Measurements from ENCODE around the gene CEP128. TPM values are rescaled to one million over a fixed set of nuclear protein-coding genes. Genes with fewer than 3 reads are reported as not detected.
"Not testable (repeated sequence)": the region's sequence is repeated elsewhere in the genome, so short reads cannot be mapped to it uniquely, and the experiment has no call there.

CEP128 gene
- total RNA-seq, 1 experiment from 2014 or later: 10.6 TPM

- Histone ChIP-seq H3K4me3 (ENCODE audit: insufficient read depth, low read depth, low read length) (no peak overlapping the region), H3K36me3 (replicated peaks; ENCODE audit: control insufficient read depth, insufficient read depth, low read length) (no peaks in the 10 kb centered on the region), H3K27me3 (ENCODE audit: control insufficient read depth, insufficient read depth, low read length) (peaks cover 11% of the 10 kb centered on the region)
- no peak for DNase-seq
These were observed 17.4 kb upstream of the CEP128 start for GRCh38 chr14:80958939-80959338.

GRCh38 chr14:80958226-80958625, 16.7 kb upstream of the CEP128 start:
- H3K36me3 ChIP-seq (replicated peaks; ENCODE audit: control insufficient read depth, insufficient read depth, low read length): no peaks in the 10 kb centered on the region
- peaks cover 11% of the 10 kb centered on the region for H3K27me3 ChIP-seq (ENCODE audit: control insufficient read depth, insufficient read depth, low read length)
- H3K4me3 ChIP-seq (ENCODE audit: insufficient read depth, low read depth, low read length): no peak overlapping the region
- no peak for DNase-seq

GRCh38 chr14:80957613-80958012, 16.1 kb upstream of the CEP128 start:
- Histone ChIP-seq H3K4me3 (ENCODE audit: insufficient read depth, low read depth, low read length) (no peak overlapping the region), H3K27me3 (ENCODE audit: control insufficient read depth, insufficient read depth, low read length) (peaks cover 11% of the 10 kb centered on the region), H3K36me3 (replicated peaks; ENCODE audit: control insufficient read depth, insufficient read depth, low read length) (no peaks in the 10 kb centered on the region)
- DNase-seq: no peak

- Histone ChIP-seq H3K4me3 (ENCODE audit: insufficient read depth, low read depth, low read length) (no peak overlapping the region), H3K36me3 (replicated peaks; ENCODE audit: control insufficient read depth, insufficient read depth, low read length) (no peaks in the 10 kb centered on the region), H3K27me3 (ENCODE audit: control insufficient read depth, insufficient read depth, low read length) (peaks cover 11% of the 10 kb centered on the region)
- no peak for DNase-seq
These were observed 15.4 kb upstream of the CEP128 start for GRCh38 chr14:80956922-80957321.

GRCh38 chr14:80956102-80956501, 14.6 kb upstream of the CEP128 start:
- Histone ChIP-seq H3K36me3 (replicated peaks; ENCODE audit: control insufficient read depth, insufficient read depth, low read length) (no peaks in the 10 kb centered on the region), H3K27me3 (ENCODE audit: control insufficient read depth, insufficient read depth, low read length) (peaks cover 11% of the 10 kb centered on the region), H3K4me3 (ENCODE audit: insufficient read depth, low read depth, low read length) (no peak overlapping the region)
- DNase-seq: no peak

GRCh38 chr14:80955416-80955941, 13.9 kb upstream of the CEP128 start, which contains the start of gene TSHR:
Gene TSHR (plus strand): TSS chr14:80955621. CDS start chr14:80955681, 60 bp downstream.
- H3K4me3 ChIP-seq (ENCODE audit: insufficient read depth, low read depth, low read length): peak within 1 kb of the TSS; percentile 46
- peaks cover 11% of the 10 kb centered on the region for H3K27me3 ChIP-seq (ENCODE audit: control insufficient read depth, insufficient read depth, low read length)
- H3K36me3 ChIP-seq (replicated peaks; ENCODE audit: control insufficient read depth, insufficient read depth, low read length): no peaks in the 10 kb centered on the region
- peak; percentile 76 for DNase-seq

GRCh38 chr14:80954687-80955299, 13.3 kb upstream of the CEP128 start:
- Histone ChIP-seq H3K27me3 (ENCODE audit: control insufficient read depth, insufficient read depth, low read length) (peaks cover 11% of the 10 kb centered on the region), H3K36me3 (replicated peaks; ENCODE audit: control insufficient read depth, insufficient read depth, low read length) (no peaks in the 10 kb centered on the region), H3K4me3 (ENCODE audit: insufficient read depth, low read depth, low read length) (peak overlapping the region; percentile 46)
- DNase-seq: peak; percentile 90

- DNase-seq; H3K4me3 ChIP-seq (ENCODE audit: insufficient read depth, low read depth, low read length): not testable (repeated sequence)
- peaks cover 11% of the 10 kb centered on the region for H3K27me3 ChIP-seq (ENCODE audit: control insufficient read depth, insufficient read depth, low read length)
These were observed 11.7 kb upstream of the CEP128 start for GRCh38 chr14:80953211-80953610.

GRCh38 chr14:80951491-80951890, 10.0 kb upstream of the CEP128 start:
- H3K4me3 ChIP-seq (ENCODE audit: insufficient read depth, low read depth, low read length): no peak overlapping the region
- peaks cover 11% of the 10 kb centered on the region for H3K27me3 ChIP-seq (ENCODE audit: control insufficient read depth, insufficient read depth, low read length)
- no peak for DNase-seq
- no peaks in the 10 kb centered on the region for H3K36me3 ChIP-seq (replicated peaks; ENCODE audit: control insufficient read depth, insufficient read depth, low read length)

More at GRCh38 chr14:80953211-80953610, 11.7 kb upstream of the CEP128 start:
- H3K36me3 ChIP-seq (replicated peaks; ENCODE audit: control insufficient read depth, insufficient read depth, low read length): not testable (repeated sequence)

- H3K36me3 ChIP-seq (replicated peaks; ENCODE audit: control insufficient read depth, insufficient read depth, low read length): no peaks in the 10 kb centered on the region
- no peak for DNase-seq
- no peaks in the 10 kb centered on the region; the same call in 1 of the 2 replicates for H3K27me3 ChIP-seq (ENCODE audit: control insufficient read depth, insufficient read depth, low read length)
- no peak overlapping the region for H3K4me3 ChIP-seq (ENCODE audit: insufficient read depth, low read depth, low read length)
These were observed 6.8 kb upstream of the CEP128 start for GRCh38 chr14:80948291-80948690.

- no peak for DNase-seq
- Histone ChIP-seq H3K27me3 (ENCODE audit: control insufficient read depth, insufficient read depth, low read length) (no peaks in the 10 kb centered on the region; the same call in 1 of the 2 replicates), H3K4me3 (ENCODE audit: insufficient read depth, low read depth, low read length) (no peak overlapping the region), H3K36me3 (replicated peaks; ENCODE audit: control insufficient read depth, insufficient read depth, low read length) (no peaks in the 10 kb centered on the region)
These were observed 5.3 kb upstream of the CEP128 start for GRCh38 chr14:80946797-80947196.

- H3K4me3 ChIP-seq (ENCODE audit: insufficient read depth, low read depth, low read length): no peak overlapping the region
- no peak for DNase-seq
- H3K27me3 ChIP-seq (ENCODE audit: control insufficient read depth, insufficient read depth, low read length): no peaks in the 10 kb centered on the region; the same call in 1 of the 2 replicates
- H3K36me3 ChIP-seq (replicated peaks; ENCODE audit: control insufficient read depth, insufficient read depth, low read length): no peaks in the 10 kb centered on the region
These were observed 4.6 kb upstream of the CEP128 start for GRCh38 chr14:80946187-80946586.

- Histone ChIP-seq H3K27me3 (ENCODE audit: control insufficient read depth, insufficient read depth, low read length) (no peaks in the 10 kb centered on the region; the same call in 1 of the 2 replicates), H3K4me3 (ENCODE audit: insufficient read depth, low read depth, low read length) (no peak overlapping the region), H3K36me3 (replicated peaks; ENCODE audit: control insufficient read depth, insufficient read depth, low read length) (no peaks in the 10 kb centered on the region)
- no peak for DNase-seq
These were observed 3.5 kb upstream of the CEP128 start for GRCh38 chr14:80944861-80945617.

- DNase-seq: no peak
- H3K4me3 ChIP-seq (ENCODE audit: insufficient read depth, low read depth, low read length): 0 out of 2 replicates have a peak overlapping the region, but pooled peaks have one; percentile 3
- no peaks in the 10 kb centered on the region for H3K36me3 ChIP-seq (replicated peaks; ENCODE audit: control insufficient read depth, insufficient read depth, low read length)
- no peaks in the 10 kb centered on the region for H3K27me3 ChIP-seq (ENCODE audit: control insufficient read depth, insufficient read depth, low read length)
These were observed 658 bp upstream of the CEP128 start for GRCh38 chr14:80942191-80942600.

GRCh38 chr14:80940146-80940545, 1.4 kb downstream of the CEP128 start:
- no peak overlapping the region for H3K4me3 ChIP-seq (ENCODE audit: insufficient read depth, low read depth, low read length)
- no peaks in the 10 kb centered on the region for H3K36me3 ChIP-seq (replicated peaks; ENCODE audit: control insufficient read depth, insufficient read depth, low read length)
- no peaks in the 10 kb centered on the region for H3K27me3 ChIP-seq (ENCODE audit: control insufficient read depth, insufficient read depth, low read length)
- DNase-seq: no peak
